HL-60 (cell line): ENCODE measurements around the gene SART1.

Source experiments
- DNase-seq, 2 experiments: peaks; one replicate each; pipeline ENCODE4 v3.0.0-alpha.2; 2010 to 2020; ENCODE audit warnings: low read depth in 1 of 2, low spot score in 1 of 2
- H3K27ac ChIP-seq: fragments of 250-450 bp; sonication (Bioruptor Pico); replicated peaks from 2 replicates; pipeline ENCODE4 v1.5.1; 2020; ENCODE audit warnings: mild to moderate bottlenecking, moderate library complexity
- H3K27me3 ChIP-seq: fragments of 250-450 bp; sonication (Bioruptor Pico); 2 replicates; pipeline ENCODE4 v1.5.1; 2021; ENCODE audit warnings: mild to moderate bottlenecking, moderate library complexity; ENCODE audit not compliant: insufficient read depth, poor library complexity, severe bottlenecking
- H3K4me3 ChIP-seq: replicated peaks from 2 replicates; pipeline ENCODE4 v1.5.1; 2011; ENCODE audit warnings: mild to moderate bottlenecking, control low read depth, low read length; ENCODE audit not compliant: insufficient read depth
- CTCF ChIP-seq: IDR thresholded peaks from one replicate; pipeline ENCODE4 v1.5.1; 2011; ENCODE audit warnings: low read length, control low read depth, inconsistent platforms; ENCODE audit not compliant: insufficient read depth
- GABPA ChIP-seq: IDR thresholded peaks from 2 replicates; pipeline ENCODE4 v1.6.1; 2012; ENCODE audit warnings: low read depth
- POLR2AphosphoS5 ChIP-seq: IDR thresholded peaks from 2 replicates; pipeline ENCODE4 v1.6.1; 2012; ENCODE audit warnings: low read depth
- REST ChIP-seq: IDR thresholded peaks from 2 replicates; pipeline ENCODE4 v1.6.1; 2012; ENCODE audit warnings: low read depth; ENCODE audit not compliant: insufficient replicate concordance
- SPI1 ChIP-seq: IDR thresholded peaks from 2 replicates; pipeline ENCODE4 v1.6.1; 2012; ENCODE audit warnings: low read depth, mild to moderate bottlenecking, borderline replicate concordance

The SART1 gene

GRCh38 chr11:65922565-65922964, 39.0 kb upstream of the SART1 start:
- H3K27me3 ChIP-seq = no peaks in the 10 kb centered on the region
- H3K27ac ChIP-seq = 0 out of 2 replicates have a peak overlapping the region, but pooled peaks have one; percentile 3
- no peak overlapping the region for H3K4me3 ChIP-seq
- TF ChIP-seq SPI1 = peak; percentile 55
- no peak for TF ChIP-seq REST
- TF ChIP-seq POLR2AphosphoS5 = peak; percentile 9; the same call in 1 of the 2 replicates
- no peak for TF ChIP-seq GABPA
- DNase-seq = peak in 1 of 2 experiments; percentile 53

GRCh38 chr11:65925397-65925796, 36.1 kb upstream of the SART1 start:
- no peak overlapping the region for H3K27ac ChIP-seq
- no peaks in the 10 kb centered on the region for H3K27me3 ChIP-seq
- DNase-seq = no peak
- no peak overlapping the region for H3K4me3 ChIP-seq
- TF ChIP-seq SPI1 (no peak), CTCF (no peak), POLR2AphosphoS5 (no peak), GABPA (no peak), REST (no peak)

- peak in 1 of 2 experiments; percentile 80 for DNase-seq
- Histone ChIP-seq H3K27ac (peak overlapping the region; percentile 62), H3K27me3 (no peaks in the 10 kb centered on the region), H3K4me3 (0 out of 2 replicates have a peak overlapping the region, but pooled peaks have one; percentile 5)
- TF ChIP-seq POLR2AphosphoS5 = no peak
- no peak for TF ChIP-seq CTCF
- peak; percentile 13; the same call in 1 of the 2 replicates for TF ChIP-seq SPI1
Measured at GRCh38 chr11:65927904-65928397, 33.6 kb upstream of the SART1 start.

GRCh38 chr11:65928667-65929066, 32.9 kb upstream of the SART1 start:
- no peak for TF ChIP-seq CTCF
- TF ChIP-seq SPI1 = no peak
- no peak for TF ChIP-seq GABPA
- no peak for TF ChIP-seq POLR2AphosphoS5
- peak overlapping the region; percentile 62 for H3K27ac ChIP-seq
- H3K27me3 ChIP-seq = no peaks in the 10 kb centered on the region
- peak in 1 of 2 experiments; percentile 16 for DNase-seq
- no peak overlapping the region for H3K4me3 ChIP-seq
